CD4-positive, alpha-beta T cell (primary cell): ENCODE results near the gene TP53RK. TPM values are rescaled to one million over a fixed set of nuclear protein-coding genes. Genes with fewer than 3 reads are reported as not detected.

Source experiments
- ATAC-seq: fragments of 200-7000 bp; cut with Tn5 transposase; one replicate; pipeline ENCODE4 v1.10.0; 2022; ENCODE audit warnings: mild to moderate bottlenecking; ENCODE audit not compliant: poor library complexity
- CTCF ChIA-PET: fragments of 350-600 bp; sonication (Branson Sonifier 250); formaldehyde crosslinking; loops from one replicate; lab custom pipeline; 2021; ENCODE audit warnings: antibody characterized with exemption, inconsistent platforms; lab: Charles Lee
- POLR2A ChIA-PET: fragments of 350-600 bp; sonication (Branson Sonifier 250); formaldehyde crosslinking; loops from one replicate; lab custom pipeline; 2021; ENCODE audit warnings: antibody characterized with exemption, inconsistent platforms; lab: Charles Lee
- DNase-seq, 14 experiments: peaks; one replicate each; pipeline ENCODE4 v3.0.0-alpha.2; 2013 to 2020; ENCODE audit warnings: mixed read lengths in 2 of 14
- H3K27ac ChIP-seq, 2 donors: one replicate each; pipeline versions ENCODE4 v1.5.1 to v1.7.0; 2013; ENCODE audit warnings: low read length in 2 of 2, low read depth in 1 of 2, mild to moderate bottlenecking in 1 of 2
- H3K27me3 ChIP-seq, 2 experiments: 1 replicate in 1 of 2; 2 replicates in 1 of 2; pipeline versions ENCODE4 v1.6.1 to v1.7.0; 2013; ENCODE audit warnings: low read length in 2 of 2, control low read depth in 1 of 2, mild to moderate bottlenecking in 1 of 2, moderate library complexity in 1 of 2; ENCODE audit not compliant: insufficient read depth in 2 of 2, control insufficient read depth in 1 of 2
- H3K36me3 ChIP-seq: one replicate; pipeline ENCODE4 v1.6.1; 2013; ENCODE audit warnings: low read length, control low read depth; ENCODE audit not compliant: insufficient read depth
- H3K4me1 ChIP-seq: one replicate; pipeline ENCODE4 v1.6.1; 2013; ENCODE audit warnings: low read length, control low read depth; ENCODE audit not compliant: insufficient read depth
- H3K4me3 ChIP-seq: one replicate; pipeline ENCODE4 v1.5.1; 2013; ENCODE audit warnings: mild to moderate bottlenecking, low read length, moderate library complexity
- H3K9me3 ChIP-seq, 2 experiments: 1 replicate in 1 of 2; 2 replicates in 1 of 2; pipeline versions ENCODE4 v1.6.1 to v1.7.0; 2013; ENCODE audit warnings: low read length in 2 of 2, mild to moderate bottlenecking in 2 of 2, control low read depth in 1 of 2, moderate library complexity in 1 of 2; ENCODE audit not compliant: control insufficient read depth in 1 of 2, insufficient read depth in 1 of 2
- H3K27ac Mint-ChIP-seq: one replicate; pipeline ENCODE4 v1.8.0; 2020; ENCODE audit warnings: mixed read lengths
- H3K27me3 Mint-ChIP-seq: one replicate; pipeline ENCODE4 v1.8.0; 2021; ENCODE audit warnings: mixed read lengths
- H3K36me3 Mint-ChIP-seq: one replicate; pipeline ENCODE4 v1.8.0; 2021; ENCODE audit warnings: low read depth, mixed read lengths
- H3K4me1 Mint-ChIP-seq: one replicate; pipeline ENCODE4 v1.8.0; 2021; ENCODE audit warnings: low read depth, mixed read lengths
- H3K4me3 Mint-ChIP-seq: one replicate; pipeline ENCODE4 v1.8.0; 2020; ENCODE audit warnings: mild to moderate bottlenecking, mixed read lengths
- H3K9me3 Mint-ChIP-seq: one replicate; pipeline ENCODE4 v1.8.0; 2020; ENCODE audit warnings: mixed read lengths
- CTCF ChIP-seq: fragments of 200-600 bp; IDR thresholded peaks from one replicate; pipeline ENCODE4 v1.8.0; 2022; ENCODE audit warnings: antibody characterized with exemption, mild to moderate bottlenecking
- intact Hi-C, 2 experiments: fragments of 100-400 bp; cut with DNase I in 1 of 2; cut with micrococcal nuclease in 1 of 2; formaldehyde crosslinking; loops; one replicate each; pipeline versions ENCODE4 v1.15.1 to v1.9.0; 2023 to 2025; cut with DNase I, micrococcal nuclease
- total RNA-seq, 174 experiments: library from RNA in 2 of 174; stranded (reverse) in 2 of 174; gene quantifications; one replicate each; pipeline ENCODE4 v1.2.3 and lab custom pipeline; 2021 to 2026

Gene TP53RK
- total RNA-seq, 2 experiments from 2014 or later = 3.9 to 4.5 TPM

GRCh38 chr20:46695892-46696291, 6.6 kb upstream of the TP53RK start:
- no peak overlapping the region for H3K27ac Mint-ChIP-seq
- H3K27ac ChIP-seq = no peak overlapping the region
- ATAC-seq (no peak), DNase-seq (no peak)
- H3K4me3 Mint-ChIP-seq = no peak overlapping the region
- peaks cover 0 to 8% of the 10 kb centered on the region in 2 experiments for H3K27me3 ChIP-seq
- ChIA-PET CTCF (no interaction called here), POLR2A (no interaction called here)
- no peak for TF ChIP-seq CTCF
- H3K36me3 Mint-ChIP-seq = no peaks in the 10 kb centered on the region
- no peaks in the 10 kb centered on the region for H3K9me3 Mint-ChIP-seq
- H3K4me1 Mint-ChIP-seq = peaks cover 6% of the 10 kb centered on the region
- no peaks in the 10 kb centered on the region for H3K36me3 ChIP-seq
- H3K27me3 Mint-ChIP-seq = peaks cover 23% of the 10 kb centered on the region
- H3K4me1 ChIP-seq = no peaks in the 10 kb centered on the region
- no peaks in the 10 kb centered on the region for H3K9me3 ChIP-seq
- intact Hi-C loops = no loop called here
- H3K4me3 ChIP-seq = no peak overlapping the region

- H3K27ac Mint-ChIP-seq = no peak overlapping the region
- H3K4me3 Mint-ChIP-seq = no peak overlapping the region
- H3K36me3 Mint-ChIP-seq = peaks cover 3% of the 10 kb centered on the region
- ChIA-PET POLR2A (no interaction called here), CTCF (interaction anchor here (1.2 kb wide), 1 partner anchor 8 kb away, joined by 3 read pairs; no protein-coding TSS in a partner anchor)
- Histone ChIP-seq H3K9me3 (no peaks in the 10 kb centered on the region), H3K4me1 (peaks cover 3% of the 10 kb centered on the region), H3K27me3 (no peaks in the 10 kb centered on the region), H3K27ac (no peak overlapping the region), H3K36me3 (no peaks in the 10 kb centered on the region), H3K4me3 (no peak overlapping the region)
- DNase-seq (peak in 3 of 14 experiments; percentile 42 to 54 (median 44)), ATAC-seq (no peak)
- no peaks in the 10 kb centered on the region for H3K9me3 Mint-ChIP-seq
- no peak for TF ChIP-seq CTCF
- H3K4me1 Mint-ChIP-seq = peaks cover 15% of the 10 kb centered on the region
- H3K27me3 Mint-ChIP-seq = peaks cover 9% of the 10 kb centered on the region
- intact Hi-C loops = no loop called here
Observed at GRCh38 chr20:46694484-46694883, 5.2 kb upstream of the TP53RK start.

- intact Hi-C loops = no loop called here
- peak overlapping the region; percentile 33 for H3K27ac Mint-ChIP-seq
- no peaks in the 10 kb centered on the region for H3K27me3 Mint-ChIP-seq
- CTCF ChIA-PET = no interaction called here
- Histone ChIP-seq H3K27me3 (no peaks in the 10 kb centered on the region), H3K4me1 (peaks cover 25% of the 10 kb centered on the region), H3K9me3 (no peaks in the 10 kb centered on the region), H3K36me3 (peaks cover 7% of the 10 kb centered on the region), H3K4me3 (no peak overlapping the region), H3K27ac (no peak overlapping the region)
- H3K4me1 Mint-ChIP-seq = peaks cover 43% of the 10 kb centered on the region
- peaks cover 19% of the 10 kb centered on the region for H3K36me3 Mint-ChIP-seq
- no peak for TF ChIP-seq CTCF
- DNase-seq (no peak), ATAC-seq (no peak)
- peak overlapping the region; percentile 22 for H3K4me3 Mint-ChIP-seq
- H3K9me3 Mint-ChIP-seq = no peaks in the 10 kb centered on the region
- POLR2A ChIA-PET = no interaction called here
Observed at GRCh38 chr20:46691196-46691595, 2.0 kb upstream of the TP53RK start.
